Activated CD4-positive, CD25-positive, alpha-beta regulatory T cell (primary cell): ENCODE measurements around the gene APMAP.

Experiments
- DNase-seq, 4 experiments: peaks; one replicate each; lab custom pipeline; 2025; lab: John Stamatoyannopoulos, UW

Gene APMAP

GRCh38 chr20:24987244-24987643, 5.3 kb downstream of the APMAP start:
- DNase-seq, result no peak

- no peak for DNase-seq
Observed at GRCh38 chr20:24986436-24987015, 6.0 kb downstream of the APMAP start.

GRCh38 chr20:24985802-24986201, 6.7 kb downstream of the APMAP start:
- no peak for DNase-seq

GRCh38 chr20:24984961-24985640, 7.5 kb downstream of the APMAP start:
- DNase-seq, result no peak

- no peak for DNase-seq
Observed at GRCh38 chr20:24983896-24984295, 8.7 kb downstream of the APMAP start.

- no peak for DNase-seq
Observed at GRCh38 chr20:24981790-24982189, 10.8 kb downstream of the APMAP start.

- DNase-seq, result no peak
Observed at GRCh38 chr20:24981282-24981681, 11.3 kb downstream of the APMAP start.

- no peak for DNase-seq
Observed at GRCh38 chr20:24980291-24981053, 12.1 kb downstream of the APMAP start.

- no peak for DNase-seq
Observed at GRCh38 chr20:24979036-24979960, 13.3 kb downstream of the APMAP start.

GRCh38 chr20:24978513-24978912, 14.0 kb downstream of the APMAP start:
- no peak for DNase-seq

- DNase-seq, result no peak
Observed at GRCh38 chr20:24977797-24978196, 14.8 kb downstream of the APMAP start.

GRCh38 chr20:24977336-24977735, 15.2 kb downstream of the APMAP start:
- no peak for DNase-seq

- no peak for DNase-seq
Observed at GRCh38 chr20:24972341-24972740, 20.2 kb downstream of the APMAP start.

- no peak for DNase-seq
Observed at GRCh38 chr20:24971376-24972101, 21.0 kb downstream of the APMAP start.

GRCh38 chr20:24970754-24971153, 21.8 kb downstream of the APMAP start:
- DNase-seq, result no peak

GRCh38 chr20:24970030-24970553, 22.5 kb downstream of the APMAP start:
- no peak for DNase-seq

GRCh38 chr20:24969186-24970029, 23.1 kb downstream of the APMAP start:
- no peak for DNase-seq

GRCh38 chr20:24968278-24968800, 24.2 kb downstream of the APMAP start:
- DNase-seq, result no peak

GRCh38 chr20:24966317-24967012, 26.1 kb downstream of the APMAP start:
- no peak for DNase-seq
